Epithelial cell of esophagus (primary cell): ENCODE data around the gene SIM2.

ENCODE experiments used
- DNase-seq: peaks from one replicate; pipeline ENCODE4 v3.0.0; 2010; ENCODE audit warnings: low read depth
- H3K4me3 ChIP-seq: 2 replicates; pipeline ENCODE4 v1.5.1; 2011; ENCODE audit warnings: mild to moderate bottlenecking, low read length, control low read depth
- TF ChIP-seq, protein P1 (sequence below): IDR thresholded peaks from 2 replicates; pipeline ENCODE4 v1.5.1; 2011; ENCODE audit warnings: low read depth, mild to moderate bottlenecking, low read length, control low read depth, inconsistent platforms; ENCODE audit not compliant: insufficient read depth; ENCODE audit errors: missing control alignments

Gene SIM2

DNA sequence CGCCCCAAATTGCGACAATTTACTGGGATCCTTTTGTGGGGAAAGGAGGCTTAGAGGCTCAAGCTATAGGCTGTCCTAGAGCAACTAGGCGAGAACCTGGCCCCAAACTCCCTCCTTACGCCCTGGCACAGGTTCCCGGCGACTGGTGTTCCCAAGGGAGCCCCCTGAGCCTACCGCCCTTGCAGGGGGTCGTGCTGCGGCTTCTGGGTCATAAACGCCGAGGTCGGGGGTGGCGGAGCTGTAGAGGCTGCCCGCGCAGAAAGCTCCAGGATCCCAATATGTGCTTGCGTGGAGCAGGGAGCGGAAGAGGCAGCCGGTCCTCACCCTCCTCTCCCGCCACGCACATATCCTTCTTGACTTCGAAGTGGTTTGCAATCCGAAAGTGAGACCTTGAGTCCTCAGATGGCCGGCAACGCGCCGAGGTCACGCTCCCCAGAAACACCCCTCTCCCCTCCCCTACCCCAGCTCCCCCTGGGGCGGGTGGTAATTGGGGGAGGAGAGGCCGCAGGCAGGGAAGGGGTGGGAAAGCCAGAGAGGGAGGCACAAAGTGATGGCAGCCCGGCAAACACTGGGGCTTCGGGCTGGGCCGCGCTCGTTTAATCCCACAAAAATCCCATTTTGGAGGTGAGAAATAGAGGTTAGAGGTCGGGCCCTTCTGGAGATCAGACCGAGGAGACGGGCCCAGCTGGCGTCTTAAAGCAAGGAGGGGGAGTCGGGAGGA, 6.2 kb downstream of the SIM2 start:
- DNase-seq = no peak
- TF ChIP-seq, protein P1, sequence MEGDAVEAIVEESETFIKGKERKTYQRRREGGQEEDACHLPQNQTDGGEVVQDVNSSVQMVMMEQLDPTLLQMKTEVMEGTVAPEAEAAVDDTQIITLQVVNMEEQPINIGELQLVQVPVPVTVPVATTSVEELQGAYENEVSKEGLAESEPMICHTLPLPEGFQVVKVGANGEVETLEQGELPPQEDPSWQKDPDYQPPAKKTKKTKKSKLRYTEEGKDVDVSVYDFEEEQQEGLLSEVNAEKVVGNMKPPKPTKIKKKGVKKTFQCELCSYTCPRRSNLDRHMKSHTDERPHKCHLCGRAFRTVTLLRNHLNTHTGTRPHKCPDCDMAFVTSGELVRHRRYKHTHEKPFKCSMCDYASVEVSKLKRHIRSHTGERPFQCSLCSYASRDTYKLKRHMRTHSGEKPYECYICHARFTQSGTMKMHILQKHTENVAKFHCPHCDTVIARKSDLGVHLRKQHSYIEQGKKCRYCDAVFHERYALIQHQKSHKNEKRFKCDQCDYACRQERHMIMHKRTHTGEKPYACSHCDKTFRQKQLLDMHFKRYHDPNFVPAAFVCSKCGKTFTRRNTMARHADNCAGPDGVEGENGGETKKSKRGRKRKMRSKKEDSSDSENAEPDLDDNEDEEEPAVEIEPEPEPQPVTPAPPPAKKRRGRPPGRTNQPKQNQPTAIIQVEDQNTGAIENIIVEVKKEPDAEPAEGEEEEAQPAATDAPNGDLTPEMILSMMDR = no peak
- H3K4me3 ChIP-seq = no peak overlapping the region

GRCh38 chr21:36705679-36706481, 7.0 kb downstream of the SIM2 start:
- DNase-seq = no peak
- H3K4me3 ChIP-seq = no peak overlapping the region
- TF ChIP-seq, protein P1 = peak; percentile 8

DNA sequence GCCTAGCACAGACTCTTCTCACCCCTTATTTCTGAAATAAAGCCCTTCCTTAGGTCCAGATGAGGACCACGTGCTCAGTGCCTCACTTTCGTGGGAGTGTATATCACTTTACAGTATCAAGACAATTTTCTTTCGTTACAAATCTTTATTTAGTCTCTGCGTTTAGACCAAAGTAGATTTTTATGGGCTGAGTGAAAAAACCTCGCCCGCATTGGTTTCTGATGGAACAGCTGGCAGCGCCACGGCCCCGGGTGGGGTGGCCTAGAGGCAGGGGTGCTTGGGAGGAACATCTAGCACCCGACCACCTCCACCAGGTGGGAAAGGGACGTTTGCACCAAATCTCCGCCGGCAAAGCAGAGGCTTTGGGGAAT, 7.6 kb downstream of the SIM2 start:
- TF ChIP-seq, protein P1 = no peak
- no peak for DNase-seq
- H3K4me3 ChIP-seq = no peak overlapping the region

DNA sequence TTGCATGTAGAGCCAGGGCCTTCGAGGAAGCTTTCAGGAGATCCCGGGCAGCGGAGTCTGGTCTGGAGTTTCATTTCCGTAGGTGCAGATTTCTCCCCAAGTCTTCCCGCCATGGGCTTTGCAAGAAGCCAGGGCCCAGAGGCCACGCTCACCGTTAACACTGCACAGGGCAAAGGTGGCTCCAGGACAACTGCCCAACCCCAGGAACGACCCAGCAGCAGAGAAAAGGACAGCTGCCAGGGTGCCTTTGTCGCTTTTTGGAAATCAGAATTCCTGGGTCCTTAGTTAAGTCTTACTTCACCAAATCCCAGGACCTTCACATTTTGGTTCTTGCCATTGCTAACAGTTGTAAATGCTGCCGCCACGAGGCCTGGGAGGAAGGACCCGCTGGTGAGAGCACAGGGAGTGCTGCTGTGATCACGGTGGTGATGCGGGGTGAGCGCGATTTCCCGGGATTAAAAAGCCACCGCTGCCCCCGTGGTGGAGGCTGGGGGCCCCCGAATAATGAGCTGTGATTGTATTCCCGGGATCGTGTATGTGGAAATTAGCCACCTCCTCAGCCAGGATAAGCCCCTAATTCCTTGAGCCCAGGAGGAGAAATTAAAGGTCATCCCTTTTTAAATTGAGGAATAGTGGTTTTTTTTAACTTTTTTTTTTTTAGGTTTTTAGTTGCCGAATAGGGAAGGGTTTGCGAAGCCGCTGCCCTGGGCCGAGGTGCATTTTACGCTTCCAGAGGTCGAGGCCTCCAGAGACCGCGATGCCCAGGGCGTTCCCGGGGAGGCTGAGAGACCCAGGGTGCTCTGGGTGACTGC, 8.2 kb downstream of the SIM2 start:
- TF ChIP-seq, protein P1 = peak; percentile 15
- H3K4me3 ChIP-seq = no peak overlapping the region
- DNase-seq = no peak

DNA sequence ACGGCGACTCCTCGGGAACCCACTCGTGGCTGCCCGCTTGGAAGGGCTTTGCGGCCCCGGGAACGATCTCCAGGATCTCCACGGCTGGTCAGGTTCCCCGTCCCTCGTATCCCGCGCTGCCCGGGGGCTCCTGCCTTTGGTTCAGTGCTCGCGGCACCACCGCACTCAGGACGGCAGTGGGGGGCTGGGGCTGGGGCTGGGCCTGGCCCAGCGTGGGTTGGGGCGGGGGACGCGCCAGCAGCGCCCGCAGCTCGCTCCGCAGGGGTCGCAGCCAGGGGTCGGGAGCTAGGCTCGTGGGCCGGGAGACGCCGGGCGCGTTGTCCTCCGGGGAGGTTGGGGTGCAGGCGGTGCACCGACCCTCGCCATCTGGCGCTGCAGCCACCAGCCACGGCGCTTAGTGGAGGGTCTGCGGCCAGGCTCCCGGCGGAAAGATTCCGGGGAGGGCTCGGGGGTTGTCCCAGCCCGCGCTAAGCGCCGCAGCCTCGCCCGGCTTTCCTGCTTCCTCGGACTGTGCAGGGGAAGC, 8.9 kb downstream of the SIM2 start:
- H3K4me3 ChIP-seq = no peak overlapping the region
- DNase-seq = no peak
- TF ChIP-seq, protein P1 = no peak

DNA sequence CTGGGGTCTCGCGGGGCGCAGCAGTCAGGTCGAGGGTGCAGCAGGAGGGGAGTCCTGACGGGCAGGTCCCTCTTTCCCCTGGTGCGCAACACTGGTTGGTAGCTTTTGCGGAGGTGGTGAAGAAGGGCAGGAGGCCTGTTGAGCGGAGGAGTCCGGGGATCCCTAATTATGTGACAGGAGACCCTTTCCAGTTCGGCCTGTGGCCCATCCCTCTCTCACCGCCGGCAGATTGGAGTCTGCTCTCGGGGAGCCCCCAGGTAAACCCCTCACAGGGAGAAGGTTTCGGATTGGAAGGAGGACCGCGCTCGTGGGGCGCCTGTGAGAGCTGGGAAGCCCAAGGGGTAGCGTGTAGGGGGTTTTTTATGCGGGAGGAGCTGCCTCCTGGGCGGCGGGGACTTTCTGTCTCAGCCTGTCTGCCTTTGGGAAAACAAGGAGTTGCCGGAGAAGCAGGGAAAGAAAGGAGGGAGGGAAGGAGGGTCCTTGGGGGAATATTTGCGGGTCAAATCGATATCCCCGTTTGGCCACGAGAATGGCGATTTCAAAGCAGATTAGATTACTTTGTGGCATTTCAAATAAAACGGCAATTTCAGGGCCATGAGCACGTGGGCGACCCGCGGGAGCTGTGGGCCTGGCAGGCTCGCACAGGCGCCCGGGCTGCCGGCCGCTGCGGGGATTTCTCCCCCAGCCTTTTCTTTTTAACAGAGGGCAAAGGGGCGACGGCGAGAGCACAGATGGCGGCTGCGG, 9.5 kb downstream of the SIM2 start:
- H3K4me3 ChIP-seq = no peak overlapping the region
- TF ChIP-seq, protein P1 = no peak
- no peak for DNase-seq
